ENCODE results near the gene IL4R. TPM values are rescaled to one million over a fixed set of nuclear protein-coding genes. Genes with fewer than 3 reads are reported as not detected.

Gene IL4R
- total and polyA plus RNA-seq, 2 of the 13 experiments (the other 11 are each of a cell fraction or from before 2014, with no cell fraction given), result 15.9 to 49.6 TPM

DNA sequence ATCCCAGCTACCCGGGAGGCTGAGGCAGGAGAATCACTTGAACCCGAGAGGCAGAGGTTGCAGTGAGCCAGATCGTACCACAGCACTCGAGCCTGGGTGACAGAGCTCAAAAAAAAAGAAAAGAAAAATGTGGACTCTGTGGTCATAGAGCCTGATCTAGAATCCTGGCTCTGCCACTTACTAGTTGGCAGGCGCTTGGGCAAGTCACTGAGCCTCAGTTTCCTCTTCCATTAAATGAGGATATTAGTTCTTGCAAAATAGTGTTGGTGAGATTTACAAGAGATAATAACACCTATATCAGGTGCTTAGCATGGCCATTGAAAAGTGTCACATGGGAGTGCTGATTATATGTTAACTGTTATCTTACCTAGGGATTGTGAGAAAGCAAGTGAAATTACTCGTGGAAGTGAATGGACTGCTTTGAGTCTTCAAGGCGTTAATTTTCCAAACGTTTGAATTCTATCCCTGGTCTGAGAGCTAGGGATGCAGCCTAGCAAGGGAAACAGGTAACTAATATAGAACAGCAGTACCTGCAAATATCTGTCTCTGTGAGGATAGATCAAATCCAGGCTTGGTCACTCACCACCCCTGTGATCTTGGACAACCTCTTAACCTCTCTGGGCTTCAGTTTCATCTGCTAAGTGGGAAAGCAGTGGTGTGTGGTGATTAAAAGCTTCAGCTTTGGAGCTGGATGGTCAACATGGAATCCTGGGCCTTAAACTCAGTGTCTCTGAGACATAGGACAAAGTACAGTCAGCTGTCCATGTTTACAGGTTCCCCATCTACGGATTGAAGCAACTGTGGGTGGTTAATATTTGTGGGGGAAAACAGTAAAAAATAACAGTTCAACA, 44.2 kb upstream of the IL4R start (continued):
- TF ChIP-seq, protein P1, sequence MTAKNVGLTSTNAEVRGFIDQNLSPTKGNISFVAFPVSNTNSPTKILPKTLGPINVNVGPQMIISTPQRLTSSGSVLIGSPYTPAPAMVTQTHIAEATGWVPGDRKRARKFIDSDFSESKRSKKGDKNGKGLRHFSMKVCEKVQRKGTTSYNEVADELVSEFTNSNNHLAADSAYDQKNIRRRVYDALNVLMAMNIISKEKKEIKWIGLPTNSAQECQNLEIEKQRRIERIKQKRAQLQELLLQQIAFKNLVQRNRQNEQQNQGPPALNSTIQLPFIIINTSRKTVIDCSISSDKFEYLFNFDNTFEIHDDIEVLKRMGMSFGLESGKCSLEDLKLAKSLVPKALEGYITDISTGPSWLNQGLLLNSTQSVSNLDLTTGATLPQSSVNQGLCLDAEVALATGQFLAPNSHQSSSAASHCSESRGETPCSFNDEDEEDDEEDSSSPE (CRISPR knock-in tag; IDR thresholded peaks at IDR 0.05), result no peak
- TF ChIP-seq ZNF546 (CRISPR knock-in tag; conservative IDR thresholded peaks at IDR 0.05) (no peak), ZFP62 (CRISPR knock-in tag; IDR thresholded peaks at IDR 0.05) (no peak), ZBTB1 (CRISPR knock-in tag; IDR thresholded peaks at IDR 0.05; ENCODE audit: borderline replicate concordance) (no peak), ZNF556 (CRISPR knock-in tag; IDR thresholded peaks at IDR 0.05; ENCODE audit: borderline replicate concordance) (no peak), JUN (CRISPR knock-in tag; IDR thresholded peaks at IDR 0.05) (no peak), ZNF331 (CRISPR knock-in tag; IDR thresholded peaks at IDR 0.05) (peak; percentile 67; the same call in 1 of the 2 replicates), CBFB (CRISPR knock-in tag; IDR thresholded peaks at IDR 0.05) (no peak), CREB1 (IDR thresholded peaks at IDR 0.05) (no peak), CREB1 (CRISPR knock-in tag; IDR thresholded peaks at IDR 0.05) (peak; percentile 47), ZNF614 (CRISPR knock-in tag; IDR thresholded peaks at IDR 0.05; ENCODE audit: borderline replicate concordance) (no peak; the same call in 1 of the 2 replicates), CHCHD3 (CRISPR knock-in tag; IDR thresholded peaks at IDR 0.05) (no peak), ZNF598 (CRISPR knock-in tag; IDR thresholded peaks at IDR 0.05; ENCODE audit: borderline replicate concordance) (no peak), BCL6 (CRISPR knock-in tag; IDR thresholded peaks at IDR 0.05) (peak; percentile 82), STAG1 (CRISPR knock-in tag; IDR thresholded peaks at IDR 0.05) (no peak), HMGA1 (CRISPR knock-in tag; conservative IDR thresholded peaks at IDR 0.05) (no peak), RFXANK (CRISPR knock-in tag; IDR thresholded peaks at IDR 0.05) (no peak), MBD4 (IDR thresholded peaks at IDR 0.05; ENCODE audit: borderline replicate concordance, low read length) (no peak; the same call in 1 of the 2 replicates), DR1 (CRISPR knock-in tag; IDR thresholded peaks at IDR 0.05) (no peak)
- TF ChIP-seq, protein P2, sequence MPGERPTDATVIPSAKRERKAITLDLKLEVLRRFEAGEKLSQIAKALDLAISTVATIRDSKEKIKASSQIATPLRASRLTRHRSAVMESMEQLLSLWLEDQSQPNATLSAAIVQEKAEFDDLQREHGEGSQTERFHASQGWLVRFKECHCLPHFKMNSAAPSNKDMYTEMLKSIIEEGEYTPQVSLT (CRISPR knock-in tag; IDR thresholded peaks at IDR 0.05; ENCODE audit: borderline replicate concordance, low read depth), result no peak
- TF ChIP-seq, protein P3, sequence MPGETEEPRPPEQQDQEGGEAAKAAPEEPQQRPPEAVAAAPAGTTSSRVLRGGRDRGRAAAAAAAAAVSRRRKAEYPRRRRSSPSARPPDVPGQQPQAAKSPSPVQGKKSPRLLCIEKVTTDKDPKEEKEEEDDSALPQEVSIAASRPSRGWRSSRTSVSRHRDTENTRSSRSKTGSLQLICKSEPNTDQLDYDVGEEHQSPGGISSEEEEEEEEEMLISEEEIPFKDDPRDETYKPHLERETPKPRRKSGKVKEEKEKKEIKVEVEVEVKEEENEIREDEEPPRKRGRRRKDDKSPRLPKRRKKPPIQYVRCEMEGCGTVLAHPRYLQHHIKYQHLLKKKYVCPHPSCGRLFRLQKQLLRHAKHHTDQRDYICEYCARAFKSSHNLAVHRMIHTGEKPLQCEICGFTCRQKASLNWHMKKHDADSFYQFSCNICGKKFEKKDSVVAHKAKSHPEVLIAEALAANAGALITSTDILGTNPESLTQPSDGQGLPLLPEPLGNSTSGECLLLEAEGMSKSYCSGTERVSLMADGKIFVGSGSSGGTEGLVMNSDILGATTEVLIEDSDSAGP (CRISPR knock-in tag; IDR thresholded peaks at IDR 0.05; ENCODE audit: borderline replicate concordance), result no peak
- TF ChIP-seq, protein P4, sequence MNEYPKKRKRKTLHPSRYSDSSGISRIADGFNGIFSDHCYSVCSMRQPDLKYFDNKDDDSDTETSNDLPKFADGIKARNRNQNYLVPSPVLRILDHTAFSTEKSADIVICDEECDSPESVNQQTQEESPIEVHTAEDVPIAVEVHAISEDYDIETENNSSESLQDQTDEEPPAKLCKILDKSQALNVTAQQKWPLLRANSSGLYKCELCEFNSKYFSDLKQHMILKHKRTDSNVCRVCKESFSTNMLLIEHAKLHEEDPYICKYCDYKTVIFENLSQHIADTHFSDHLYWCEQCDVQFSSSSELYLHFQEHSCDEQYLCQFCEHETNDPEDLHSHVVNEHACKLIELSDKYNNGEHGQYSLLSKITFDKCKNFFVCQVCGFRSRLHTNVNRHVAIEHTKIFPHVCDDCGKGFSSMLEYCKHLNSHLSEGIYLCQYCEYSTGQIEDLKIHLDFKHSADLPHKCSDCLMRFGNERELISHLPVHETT (CRISPR knock-in tag; conservative IDR thresholded peaks at IDR 0.05), result no peak
- TF ChIP-seq, protein P5, sequence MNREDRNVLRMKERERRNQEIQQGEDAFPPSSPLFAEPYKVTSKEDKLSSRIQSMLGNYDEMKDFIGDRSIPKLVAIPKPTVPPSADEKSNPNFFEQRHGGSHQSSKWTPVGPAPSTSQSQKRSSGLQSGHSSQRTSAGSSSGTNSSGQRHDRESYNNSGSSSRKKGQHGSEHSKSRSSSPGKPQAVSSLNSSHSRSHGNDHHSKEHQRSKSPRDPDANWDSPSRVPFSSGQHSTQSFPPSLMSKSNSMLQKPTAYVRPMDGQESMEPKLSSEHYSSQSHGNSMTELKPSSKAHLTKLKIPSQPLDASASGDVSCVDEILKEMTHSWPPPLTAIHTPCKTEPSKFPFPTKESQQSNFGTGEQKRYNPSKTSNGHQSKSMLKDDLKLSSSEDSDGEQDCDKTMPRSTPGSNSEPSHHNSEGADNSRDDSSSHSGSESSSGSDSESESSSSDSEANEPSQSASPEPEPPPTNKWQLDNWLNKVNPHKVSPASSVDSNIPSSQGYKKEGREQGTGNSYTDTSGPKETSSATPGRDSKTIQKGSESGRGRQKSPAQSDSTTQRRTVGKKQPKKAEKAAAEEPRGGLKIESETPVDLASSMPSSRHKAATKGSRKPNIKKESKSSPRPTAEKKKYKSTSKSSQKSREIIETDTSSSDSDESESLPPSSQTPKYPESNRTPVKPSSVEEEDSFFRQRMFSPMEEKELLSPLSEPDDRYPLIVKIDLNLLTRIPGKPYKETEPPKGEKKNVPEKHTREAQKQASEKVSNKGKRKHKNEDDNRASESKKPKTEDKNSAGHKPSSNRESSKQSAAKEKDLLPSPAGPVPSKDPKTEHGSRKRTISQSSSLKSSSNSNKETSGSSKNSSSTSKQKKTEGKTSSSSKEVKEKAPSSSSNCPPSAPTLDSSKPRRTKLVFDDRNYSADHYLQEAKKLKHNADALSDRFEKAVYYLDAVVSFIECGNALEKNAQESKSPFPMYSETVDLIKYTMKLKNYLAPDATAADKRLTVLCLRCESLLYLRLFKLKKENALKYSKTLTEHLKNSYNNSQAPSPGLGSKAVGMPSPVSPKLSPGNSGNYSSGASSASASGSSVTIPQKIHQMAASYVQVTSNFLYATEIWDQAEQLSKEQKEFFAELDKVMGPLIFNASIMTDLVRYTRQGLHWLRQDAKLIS (CRISPR knock-in tag; IDR thresholded peaks at IDR 0.05), result no peak; the same call in 1 of the 2 replicates

Data from HepG2 (cell line).